HEK293 (cell line): ENCODE results near the gene PHKG2.
A peak's percentile ranks its signal among the peaks of the same experiment; 100 is the strongest.

Source experiments
- BCL11B ChIP-seq: fragments of 450-650 bp; formaldehyde crosslinking; IDR thresholded peaks from 2 replicates; pipeline ENCODE4 v1.5.1; 2016; ENCODE audit warnings: low read depth, missing biosample characterization, missing genetic modification characterization
- GLIS2 ChIP-seq: fragments of 450-650 bp; formaldehyde crosslinking; IDR thresholded peaks from 2 replicates; pipeline ENCODE4 v1.5.1; 2016; ENCODE audit warnings: missing biosample characterization, missing genetic modification characterization
- KLF8 ChIP-seq: fragments of 450-650 bp; formaldehyde crosslinking; IDR thresholded peaks from 2 replicates; pipeline ENCODE4 v1.5.1; 2016; ENCODE audit warnings: missing biosample characterization, missing genetic modification characterization
- OVOL3 ChIP-seq: fragments of 450-650 bp; formaldehyde crosslinking; IDR thresholded peaks from 2 replicates; pipeline ENCODE4 v1.5.1; 2016; ENCODE audit warnings: missing biosample characterization, missing genetic modification characterization
- PRDM1 ChIP-seq: fragments of 450-650 bp; formaldehyde crosslinking; IDR thresholded peaks from 2 replicates; pipeline ENCODE4; 2016; ENCODE audit warnings: missing biosample characterization, missing genetic modification characterization
- SP7 ChIP-seq: fragments of 450-650 bp; formaldehyde crosslinking; IDR thresholded peaks from 2 replicates; pipeline ENCODE4 v1.5.1; 2016; ENCODE audit warnings: missing biosample characterization, missing genetic modification characterization
- TRIM28 ChIP-seq: IDR thresholded peaks from 2 replicates; pipeline ENCODE4 v1.6.1; 2011; ENCODE audit warnings: low read length, control low read depth, borderline replicate concordance
- ZBTB1 ChIP-seq: fragments of 450-650 bp; formaldehyde crosslinking; IDR thresholded peaks from 2 replicates; pipeline ENCODE4 v1.5.1; 2016; ENCODE audit warnings: missing biosample characterization, missing genetic modification characterization
- ZBTB26 ChIP-seq: fragments of 450-650 bp; formaldehyde crosslinking; optimal IDR thresholded peaks from 2 replicates; pipeline ENCODE3; 2016; ENCODE audit warnings: missing biosample characterization, mild to moderate bottlenecking, missing genetic modification characterization
- ZFP69B ChIP-seq: fragments of 450-650 bp; formaldehyde crosslinking; IDR thresholded peaks from 2 replicates; pipeline ENCODE4 v1.5.1; 2016; ENCODE audit warnings: missing biosample characterization, missing genetic modification characterization
- ZNF169 ChIP-seq: fragments of 450-650 bp; formaldehyde crosslinking; IDR thresholded peaks from 2 replicates; pipeline ENCODE4 v1.5.1; 2016; ENCODE audit warnings: missing biosample characterization, missing genetic modification characterization
- ZNF2 ChIP-seq: fragments of 450-650 bp; formaldehyde crosslinking; IDR thresholded peaks from 2 replicates; pipeline ENCODE4 v1.5.1; 2016; ENCODE audit warnings: missing biosample characterization, missing genetic modification characterization
- ZNF211 ChIP-seq: fragments of 450-650 bp; formaldehyde crosslinking; IDR thresholded peaks from 2 replicates; pipeline ENCODE4 v1.5.1; 2016; ENCODE audit warnings: low read depth, missing biosample characterization, missing genetic modification characterization
- ZNF24 ChIP-seq: fragments of 450-650 bp; formaldehyde crosslinking; IDR thresholded peaks from 2 replicates; pipeline ENCODE4 v1.5.1; 2016; ENCODE audit warnings: missing biosample characterization, missing genetic modification characterization
- ZNF311 ChIP-seq: fragments of 450-650 bp; formaldehyde crosslinking; IDR thresholded peaks from 2 replicates; pipeline ENCODE4 v1.5.1; 2017; ENCODE audit warnings: missing biosample characterization, missing genetic modification characterization, borderline replicate concordance
- ZNF341 ChIP-seq: fragments of 450-650 bp; formaldehyde crosslinking; IDR thresholded peaks from 2 replicates; pipeline ENCODE4; 2016; ENCODE audit warnings: low read depth, missing biosample characterization, missing genetic modification characterization
- ZNF354C ChIP-seq: fragments of 450-650 bp; formaldehyde crosslinking; IDR thresholded peaks from 2 replicates; pipeline ENCODE4 v1.5.1; 2016; ENCODE audit warnings: missing biosample characterization, missing genetic modification characterization, low read depth, borderline replicate concordance
- ZNF391 ChIP-seq: fragments of 450-650 bp; formaldehyde crosslinking; IDR thresholded peaks from 2 replicates; pipeline ENCODE4 v1.5.1; 2016; ENCODE audit warnings: low read depth, missing biosample characterization, missing genetic modification characterization, borderline replicate concordance
- ZNF433 ChIP-seq: fragments of 450-650 bp; formaldehyde crosslinking; IDR thresholded peaks from 2 replicates; pipeline ENCODE4 v1.5.1; 2016; ENCODE audit warnings: missing biosample characterization, missing genetic modification characterization, low read depth
- ZNF48 ChIP-seq: fragments of 450-650 bp; formaldehyde crosslinking; IDR thresholded peaks from 2 replicates; pipeline ENCODE4 v1.5.1; 2016; ENCODE audit warnings: missing biosample characterization, missing genetic modification characterization
- ZNF548 ChIP-seq: fragments of 450-650 bp; formaldehyde crosslinking; IDR thresholded peaks from 2 replicates; pipeline ENCODE4 v1.5.1; 2016; ENCODE audit warnings: missing biosample characterization, missing genetic modification characterization
- ZNF561 ChIP-seq: fragments of 450-650 bp; IDR thresholded peaks from 2 replicates; pipeline ENCODE4 v1.5.1; 2018; ENCODE audit warnings: missing biosample characterization, missing genetic modification characterization, borderline replicate concordance
- ZNF585B ChIP-seq: fragments of 450-650 bp; formaldehyde crosslinking; IDR thresholded peaks from 2 replicates; pipeline ENCODE4 v1.5.1; 2016; ENCODE audit warnings: missing biosample characterization, missing genetic modification characterization
- ZNF623 ChIP-seq: fragments of 450-650 bp; formaldehyde crosslinking; IDR thresholded peaks from 2 replicates; pipeline ENCODE4 v1.5.1; 2016; ENCODE audit warnings: missing biosample characterization, missing genetic modification characterization
- ZNF626 ChIP-seq: fragments of 450-650 bp; sonication (Bioruptor Pico); formaldehyde crosslinking; IDR thresholded peaks from 2 replicates; pipeline ENCODE4 v1.5.1; 2018; ENCODE audit warnings: missing biosample characterization, missing genetic modification characterization, inconsistent platforms
- ZNF654 ChIP-seq: fragments of 450-650 bp; formaldehyde crosslinking; IDR thresholded peaks from 2 replicates; pipeline ENCODE4 v1.5.1; 2016; ENCODE audit warnings: low read depth, missing biosample characterization, missing genetic modification characterization
- ZNF670 ChIP-seq: fragments of 450-650 bp; formaldehyde crosslinking; IDR thresholded peaks from 2 replicates; pipeline ENCODE4 v1.5.1; 2016; ENCODE audit warnings: missing biosample characterization, missing genetic modification characterization, low read depth
- ZNF837 ChIP-seq: fragments of 450-650 bp; formaldehyde crosslinking; IDR thresholded peaks from 2 replicates; pipeline ENCODE4 v1.5.1; 2016; ENCODE audit warnings: missing biosample characterization, missing genetic modification characterization
- ZSCAN16 ChIP-seq: fragments of 450-650 bp; formaldehyde crosslinking; IDR thresholded peaks from 2 replicates; pipeline ENCODE4 v1.5.1; 2016; ENCODE audit warnings: missing biosample characterization, missing genetic modification characterization
- TF ChIP-seq, protein P1 (sequence below): fragments of 450-650 bp; formaldehyde crosslinking; IDR thresholded peaks from 2 replicates; pipeline ENCODE4 v1.5.1; 2016; ENCODE audit warnings: missing biosample characterization, missing genetic modification characterization
- TF ChIP-seq, protein P2 (sequence below): fragments of 450-650 bp; formaldehyde crosslinking; IDR thresholded peaks from 2 replicates; pipeline ENCODE4 v1.5.1; 2017; ENCODE audit warnings: missing biosample characterization, mild to moderate bottlenecking, missing genetic modification characterization, moderate library complexity
- TF ChIP-seq, protein P3 (sequence below): fragments of 450-650 bp; formaldehyde crosslinking; IDR thresholded peaks from 2 replicates; pipeline ENCODE4 v1.5.1; 2016; ENCODE audit warnings: missing biosample characterization, missing genetic modification characterization, borderline replicate concordance

PHKG2 gene

DNA sequence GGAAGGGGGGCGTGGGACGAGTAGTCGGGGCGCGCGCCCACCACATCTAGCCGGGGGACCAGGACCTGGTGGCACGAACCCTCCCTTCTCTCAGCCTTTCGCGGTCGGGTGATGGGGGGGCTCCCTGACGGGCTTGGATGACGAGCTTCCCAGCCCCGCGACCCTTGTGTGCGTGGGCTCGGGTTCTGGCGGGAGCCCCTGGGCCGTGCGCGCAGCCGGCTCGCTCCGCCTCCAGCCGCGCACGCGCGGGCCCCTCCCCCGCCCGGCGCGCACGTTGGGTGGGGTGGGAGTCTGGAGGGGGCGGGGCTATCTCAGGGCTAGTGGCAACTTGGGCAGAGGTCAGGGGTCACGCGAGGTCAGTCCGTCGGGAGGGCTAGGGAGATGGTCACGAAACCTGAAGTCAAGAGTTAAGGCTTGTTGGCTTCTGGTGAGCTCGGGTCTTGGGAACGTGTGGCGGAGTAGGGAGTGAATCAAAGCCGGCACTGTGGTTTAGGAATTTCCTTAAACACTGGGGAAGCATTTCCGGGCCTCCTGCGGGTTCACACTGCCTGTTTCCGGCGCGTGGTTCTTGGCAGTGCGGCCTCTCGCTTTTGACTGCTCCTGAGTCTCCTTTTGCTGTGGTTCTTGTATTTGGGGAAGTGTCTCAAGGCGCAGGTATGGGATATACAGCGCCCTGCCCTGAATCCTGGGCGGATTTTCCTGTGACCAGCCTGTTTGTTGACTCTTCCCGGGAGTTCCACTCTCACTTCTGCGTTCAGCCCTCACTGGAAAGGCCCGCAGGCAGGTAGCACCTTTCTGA is 49.2 kb upstream of the PHKG2 start, which contains the start of gene SRCAP (continued):
- TF ChIP-seq, protein P1, sequence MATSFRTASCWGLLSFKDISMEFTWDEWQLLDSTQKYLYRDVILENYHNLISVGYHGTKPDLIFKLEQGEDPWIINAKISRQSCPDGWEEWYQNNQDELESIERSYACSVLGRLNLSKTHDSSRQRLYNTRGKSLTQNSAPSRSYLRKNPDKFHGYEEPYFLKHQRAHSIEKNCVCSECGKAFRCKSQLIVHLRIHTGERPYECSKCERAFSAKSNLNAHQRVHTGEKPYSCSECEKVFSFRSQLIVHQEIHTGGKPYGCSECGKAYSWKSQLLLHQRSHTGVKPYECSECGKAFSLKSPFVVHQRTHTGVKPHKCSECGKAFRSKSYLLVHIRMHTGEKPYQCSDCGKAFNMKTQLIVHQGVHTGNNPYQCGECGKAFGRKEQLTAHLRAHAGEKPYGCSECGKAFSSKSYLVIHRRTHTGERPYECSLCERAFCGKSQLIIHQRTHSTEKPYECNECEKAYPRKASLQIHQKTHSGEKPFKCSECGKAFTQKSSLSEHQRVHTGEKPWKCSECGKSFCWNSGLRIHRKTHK (tag by site-specific recombination), result no peak
- TF ChIP-seq ZNF561 (peak; percentile 78; the same call in 1 of the 2 replicates), SP7 (tag by site-specific recombination) (peak; percentile 79; the same call in 1 of the 2 replicates), KLF8 (tag by site-specific recombination) (peak; percentile 84), ZNF211 (tag by site-specific recombination) (no peak), ZSCAN16 (0 out of 2 replicates have a peak, but pooled peaks have one; percentile 2), ZFP69B (tag by site-specific recombination) (0 out of 2 replicates have a peak, but pooled peaks have one; percentile 4), ZNF548 (tag by site-specific recombination) (no peak), ZNF433 (no peak), ZNF585B (tag by site-specific recombination) (peak; percentile 4; the same call in 1 of the 2 replicates), ZNF2 (tag by site-specific recombination) (peak; percentile 5; the same call in 1 of the 2 replicates), ZNF311 (no peak), ZNF626 (tag by site-specific recombination) (no peak), ZNF354C (tag by site-specific recombination) (no peak), TRIM28 (peak; percentile 60; the same call in 1 of the 2 replicates), OVOL3 (0 out of 2 replicates have a peak, but pooled peaks have one; percentile 71), ZNF623 (tag by site-specific recombination) (no peak), ZNF24 (peak; percentile 6), GLIS2 (tag by site-specific recombination) (peak; percentile 81), ZNF341 (tag by site-specific recombination) (no peak), ZNF654 (tag by site-specific recombination) (no peak), ZBTB26 (no peak), ZNF391 (tag by site-specific recombination) (peak; percentile 86; the same call in 1 of the 2 replicates), PRDM1 (peak; percentile 75; the same call in 1 of the 2 replicates), ZBTB1 (peak; percentile 93), ZNF48 (tag by site-specific recombination) (no peak), ZNF169 (tag by site-specific recombination) (peak; percentile 75; the same call in 1 of the 2 replicates), ZNF837 (peak; percentile 90; the same call in 1 of the 2 replicates), BCL11B (tag by site-specific recombination) (peak; percentile 100), ZNF670 (no peak)
- TF ChIP-seq, protein P2, sequence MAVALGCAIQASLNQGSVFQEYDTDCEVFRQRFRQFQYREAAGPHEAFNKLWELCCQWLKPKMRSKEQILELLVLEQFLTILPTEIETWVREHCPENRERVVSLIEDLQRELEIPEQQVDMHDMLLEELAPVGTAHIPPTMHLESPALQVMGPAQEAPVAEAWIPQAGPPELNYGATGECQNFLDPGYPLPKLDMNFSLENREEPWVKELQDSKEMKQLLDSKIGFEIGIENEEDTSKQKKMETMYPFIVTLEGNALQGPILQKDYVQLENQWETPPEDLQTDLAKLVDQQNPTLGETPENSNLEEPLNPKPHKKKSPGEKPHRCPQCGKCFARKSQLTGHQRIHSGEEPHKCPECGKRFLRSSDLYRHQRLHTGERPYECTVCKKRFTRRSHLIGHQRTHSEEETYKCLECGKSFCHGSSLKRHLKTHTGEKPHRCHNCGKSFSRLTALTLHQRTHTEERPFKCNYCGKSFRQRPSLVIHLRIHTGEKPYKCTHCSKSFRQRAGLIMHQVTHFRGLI (tag by site-specific recombination), result no peak
- TF ChIP-seq, protein P3, sequence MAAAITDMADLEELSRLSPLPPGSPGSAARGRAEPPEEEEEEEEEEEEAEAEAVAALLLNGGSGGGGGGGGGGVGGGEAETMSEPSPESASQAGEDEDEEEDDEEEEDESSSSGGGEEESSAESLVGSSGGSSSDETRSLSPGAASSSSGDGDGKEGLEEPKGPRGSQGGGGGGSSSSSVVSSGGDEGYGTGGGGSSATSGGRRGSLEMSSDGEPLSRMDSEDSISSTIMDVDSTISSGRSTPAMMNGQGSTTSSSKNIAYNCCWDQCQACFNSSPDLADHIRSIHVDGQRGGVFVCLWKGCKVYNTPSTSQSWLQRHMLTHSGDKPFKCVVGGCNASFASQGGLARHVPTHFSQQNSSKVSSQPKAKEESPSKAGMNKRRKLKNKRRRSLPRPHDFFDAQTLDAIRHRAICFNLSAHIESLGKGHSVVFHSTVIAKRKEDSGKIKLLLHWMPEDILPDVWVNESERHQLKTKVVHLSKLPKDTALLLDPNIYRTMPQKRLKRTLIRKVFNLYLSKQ, result no peak
